Cardiac fibroblast (primary cell): ENCODE data around the gene NUDT5.

Experiments used
- DNase-seq, 2 donors: peaks; one replicate each; pipeline versions ENCODE4 v3.0.0 to v3.0.0-alpha.2; 2010; ENCODE audit warnings: low read depth in 2 of 2
- H3K4me3 ChIP-seq, 2 donors: replicated peaks in 1 of 2; 1 replicate in 1 of 2; 2 replicates in 1 of 2; pipeline ENCODE4 v1.5.1; 2011; ENCODE audit warnings: low read depth in 2 of 2, low read length in 2 of 2, mild to moderate bottlenecking in 2 of 2, moderate library complexity in 1 of 2
- TF ChIP-seq, protein P1 (sequence below): IDR thresholded peaks from one replicate; pipeline ENCODE4 v1.5.1; 2011; ENCODE audit warnings: low read depth, mild to moderate bottlenecking, low read length, inconsistent platforms

The NUDT5 gene

DNA sequence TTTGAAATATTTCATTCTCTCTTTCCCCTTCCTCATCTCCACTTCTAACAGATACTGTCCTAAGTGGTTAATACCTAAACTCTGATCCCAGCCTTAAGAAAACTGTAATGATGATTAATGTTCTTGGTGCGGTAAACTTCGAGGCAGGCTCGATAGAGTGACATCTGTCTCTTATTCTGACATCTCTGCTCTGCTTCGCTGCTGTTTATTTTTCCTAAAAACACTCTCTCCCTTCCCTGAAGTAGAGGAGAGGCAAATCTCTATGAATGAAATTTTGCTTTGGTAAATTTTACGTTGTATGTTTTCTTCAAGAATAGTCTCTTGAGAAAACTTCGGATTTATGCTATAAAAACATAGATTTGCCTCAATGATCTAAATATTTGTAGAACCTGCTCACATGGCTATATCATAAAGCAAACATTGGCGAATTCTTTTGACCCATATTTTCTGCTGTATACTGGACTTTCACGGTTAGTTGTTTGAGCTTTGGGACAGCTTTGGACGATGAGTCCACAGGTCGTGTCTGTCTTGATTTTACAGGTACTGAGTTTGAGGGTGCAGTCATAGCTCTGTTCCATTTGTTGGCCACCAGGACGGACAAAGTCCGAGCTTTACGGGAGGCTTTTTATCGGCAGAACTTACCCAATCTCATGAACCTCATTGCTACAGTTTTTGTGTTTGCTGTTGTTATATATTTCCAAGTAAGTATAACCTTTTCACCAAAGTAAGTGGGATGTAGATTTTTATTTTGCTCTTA, 39.1 kb downstream of the NUDT5 start:
- TF ChIP-seq, protein P1, sequence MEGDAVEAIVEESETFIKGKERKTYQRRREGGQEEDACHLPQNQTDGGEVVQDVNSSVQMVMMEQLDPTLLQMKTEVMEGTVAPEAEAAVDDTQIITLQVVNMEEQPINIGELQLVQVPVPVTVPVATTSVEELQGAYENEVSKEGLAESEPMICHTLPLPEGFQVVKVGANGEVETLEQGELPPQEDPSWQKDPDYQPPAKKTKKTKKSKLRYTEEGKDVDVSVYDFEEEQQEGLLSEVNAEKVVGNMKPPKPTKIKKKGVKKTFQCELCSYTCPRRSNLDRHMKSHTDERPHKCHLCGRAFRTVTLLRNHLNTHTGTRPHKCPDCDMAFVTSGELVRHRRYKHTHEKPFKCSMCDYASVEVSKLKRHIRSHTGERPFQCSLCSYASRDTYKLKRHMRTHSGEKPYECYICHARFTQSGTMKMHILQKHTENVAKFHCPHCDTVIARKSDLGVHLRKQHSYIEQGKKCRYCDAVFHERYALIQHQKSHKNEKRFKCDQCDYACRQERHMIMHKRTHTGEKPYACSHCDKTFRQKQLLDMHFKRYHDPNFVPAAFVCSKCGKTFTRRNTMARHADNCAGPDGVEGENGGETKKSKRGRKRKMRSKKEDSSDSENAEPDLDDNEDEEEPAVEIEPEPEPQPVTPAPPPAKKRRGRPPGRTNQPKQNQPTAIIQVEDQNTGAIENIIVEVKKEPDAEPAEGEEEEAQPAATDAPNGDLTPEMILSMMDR, result no peak
- no peak overlapping the region for H3K4me3 ChIP-seq
- DNase-seq, result no peak

DNA sequence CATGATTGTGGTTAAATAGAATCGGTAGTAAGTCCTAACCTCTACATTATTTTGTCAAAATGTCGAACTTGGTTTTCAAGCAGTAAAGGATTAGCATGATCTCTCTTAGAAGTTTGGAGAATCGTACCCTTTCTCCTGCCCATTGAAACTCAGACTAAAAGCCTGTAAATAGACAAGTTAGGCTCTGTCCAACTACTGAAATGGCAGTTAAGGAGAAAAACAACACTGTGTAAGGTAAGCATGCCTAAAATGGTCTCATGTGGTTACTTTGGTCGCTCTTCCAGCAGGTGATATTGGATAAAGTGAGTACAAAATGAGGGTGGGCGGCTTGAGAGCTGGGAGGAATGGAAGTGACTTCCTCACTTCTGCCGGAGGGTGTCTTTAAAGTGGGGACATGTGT, 41.2 kb downstream of the NUDT5 start:
- TF ChIP-seq, protein P1, result no peak
- no peak for DNase-seq
- no peak overlapping the region for H3K4me3 ChIP-seq

DNA sequence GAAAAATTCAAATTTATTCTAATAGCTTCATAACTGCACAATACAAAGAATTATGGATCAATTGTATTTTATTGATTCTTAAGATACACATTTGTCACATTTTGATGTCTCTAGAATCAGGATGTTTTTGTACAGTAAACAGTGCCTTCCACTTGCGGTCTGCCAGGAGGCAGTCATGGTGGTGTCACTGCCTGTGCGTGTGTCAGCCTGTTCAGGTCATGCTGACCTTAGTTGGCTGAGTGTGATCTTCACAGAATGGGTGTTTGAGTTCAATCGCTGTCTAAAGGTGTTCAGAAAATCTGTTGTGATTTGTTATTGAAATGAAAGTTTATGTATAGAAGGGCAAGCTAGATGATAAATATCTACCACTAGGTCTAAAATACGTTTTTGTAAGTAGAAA, 45.5 kb downstream of the NUDT5 start:
- H3K4me3 ChIP-seq, result no peak overlapping the region
- DNase-seq, result no peak
- TF ChIP-seq, protein P1, result no peak

DNA sequence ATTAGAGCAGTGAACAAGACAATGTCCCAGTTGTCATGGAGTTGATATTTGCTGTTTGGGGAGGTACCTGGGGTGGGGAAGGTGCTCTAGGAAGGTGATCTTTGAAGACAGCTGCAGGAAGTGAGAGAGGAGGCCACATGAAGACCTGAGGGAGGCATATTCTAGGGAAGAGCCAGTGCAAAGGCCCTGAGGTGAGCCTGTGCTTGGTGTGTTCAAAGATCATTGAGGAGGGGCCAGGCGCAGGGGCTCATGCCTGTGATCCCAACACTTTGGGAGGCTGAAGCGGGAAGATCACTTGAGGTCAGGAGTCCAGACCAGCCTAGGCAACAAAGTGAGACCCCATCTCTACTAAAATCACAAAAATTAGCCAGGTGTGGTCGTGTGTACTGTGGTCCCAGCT, 51.2 kb downstream of the NUDT5 start:
- no peak for DNase-seq
- H3K4me3 ChIP-seq, result no peak overlapping the region
- TF ChIP-seq, protein P1, result no peak

DNA sequence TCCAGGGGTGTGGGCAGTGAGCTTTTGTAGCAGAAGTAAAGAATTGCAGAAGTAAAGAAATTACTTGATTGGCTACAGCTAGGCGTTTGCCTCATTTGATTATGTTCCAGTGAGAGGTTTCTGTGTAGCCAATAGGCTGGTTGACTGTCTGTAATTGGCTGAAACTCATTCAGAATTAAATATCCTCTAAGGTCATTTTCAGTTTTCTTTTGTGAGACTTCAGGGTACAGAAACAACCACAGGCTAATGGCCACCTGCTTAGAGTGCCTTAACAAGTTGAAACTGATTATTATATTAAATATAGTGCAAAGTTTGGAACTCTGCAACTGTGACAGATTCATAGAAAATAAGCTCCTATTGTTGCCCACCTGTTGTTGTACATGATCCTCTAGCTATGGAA, 55.7 kb downstream of the NUDT5 start:
- DNase-seq, result no peak
- TF ChIP-seq, protein P1, result no peak
- H3K4me3 ChIP-seq, result no peak overlapping the region

- H3K4me3 ChIP-seq, result no peak overlapping the region
- TF ChIP-seq, protein P1, result no peak
- DNase-seq, result no peak
These were observed 60.1 kb downstream of the NUDT5 start for GRCh38 chr10:12135631-12136030.
